Stimulated activated CD4-positive, alpha-beta T cell treated with anti-CD3 and anti-CD28 coated beads, Interleukin-4, amount 100 ng/mL, for 4 hours (primary cell): ENCODE measurements around the gene RAD51B.
"Not testable (repeated sequence)": the region's sequence is repeated elsewhere in the genome, so short reads cannot be mapped to it uniquely, and the experiment has no call there.

Source experiments
- DNase-seq, 2 experiments: peaks; one replicate each; pipeline ENCODE4 v3.0.0-alpha.2; 2020

RAD51B gene

GRCh38 chr14:68749487-68750475 lies 930.2 kb downstream of the RAD51B start:
- peak in 1 of 2 experiments; percentile 11 for DNase-seq

GRCh38 chr14:68752271-68753006 lies 932.9 kb downstream of the RAD51B start:
- no peak for DNase-seq

GRCh38 chr14:68753690-68754089 lies 934.1 kb downstream of the RAD51B start:
- DNase-seq: no peak

GRCh38 chr14:68755016-68755353 lies 935.4 kb downstream of the RAD51B start:
- no peak for DNase-seq

- DNase-seq: no peak
Measured at GRCh38 chr14:68756000-68756481, 936.5 kb downstream of the RAD51B start.

GRCh38 chr14:68756734-68757133 lies 937.2 kb downstream of the RAD51B start:
- DNase-seq: no peak

- no peak for DNase-seq
Measured at GRCh38 chr14:68757618-68758081, 938.1 kb downstream of the RAD51B start.

- no peak for DNase-seq
Measured at GRCh38 chr14:68758301-68758700, 938.7 kb downstream of the RAD51B start.

GRCh38 chr14:68759017-68759560 lies 939.5 kb downstream of the RAD51B start:
- DNase-seq: no peak

GRCh38 chr14:68759937-68760336 lies 940.4 kb downstream of the RAD51B start:
- no peak for DNase-seq

GRCh38 chr14:68760761-68761160 lies 941.2 kb downstream of the RAD51B start:
- DNase-seq: no peak

- DNase-seq: no peak
Measured at GRCh38 chr14:68761391-68761790, 941.8 kb downstream of the RAD51B start.

GRCh38 chr14:68762953-68763764 lies 943.6 kb downstream of the RAD51B start:
- no peak for DNase-seq

- not testable (repeated sequence) for DNase-seq
Measured at GRCh38 chr14:68763843-68764242, 944.3 kb downstream of the RAD51B start.

- no peak for DNase-seq
Measured at GRCh38 chr14:68766299-68767247, 947.0 kb downstream of the RAD51B start.

- DNase-seq: no peak
Measured at GRCh38 chr14:68767248-68767645, 947.7 kb downstream of the RAD51B start.

GRCh38 chr14:68768316-68768715 lies 948.7 kb downstream of the RAD51B start:
- DNase-seq: no peak

GRCh38 chr14:68770051-68770450 lies 950.5 kb downstream of the RAD51B start:
- no peak for DNase-seq

- no peak for DNase-seq
Measured at GRCh38 chr14:68770553-68771286, 951.1 kb downstream of the RAD51B start.

GRCh38 chr14:68771631-68772030 lies 952.1 kb downstream of the RAD51B start:
- no peak for DNase-seq
